Panc1 (cell line): ENCODE data around the gene GRIN2A. TPM values are rescaled to one million over a fixed set of nuclear protein-coding genes. Genes with fewer than 3 reads are reported as not detected.

Experiments
- ATAC-seq: fragments of 200-7000 bp; cut with Tn5 transposase; 2 replicates; pipeline ENCODE4 v1.9.1; 2020; ENCODE audit warnings: mild to moderate bottlenecking, moderate library complexity
- BruUV-seq: library from RNA; stranded (reverse); fragments of 400-500 nt; replicated peaks from 2 replicates; lab custom pipeline; 2021; lab: Mats Ljungman, UMichigan
- CTCF ChIA-PET: fragments of 300-600 bp; sonication (Branson Sonifier 250); formaldehyde crosslinking; loops from one replicate; lab custom pipeline; 2022; ENCODE audit warnings: antibody characterized with exemption; lab: Charles Lee
- POLR2A ChIA-PET: fragments of 300-600 bp; sonication (Branson Sonifier 250); formaldehyde crosslinking; loops from one replicate; lab custom pipeline; 2022; ENCODE audit warnings: antibody characterized with exemption; lab: Charles Lee
- DNase-seq: peaks from one replicate; pipeline ENCODE4 v3.0.0-alpha.2; 2010; ENCODE audit warnings: low read depth, low spot score
- H3K27ac ChIP-seq: 2 replicates; pipeline ENCODE4 v1.5.1; 2011; ENCODE audit warnings: mild to moderate bottlenecking, low read length, inconsistent platforms
- H3K27me3 ChIP-seq: fragments of 200-500 bp; sonication (Bioruptor generic); 2 replicates; pipeline ENCODE4 v1.6.0; 2014; ENCODE audit warnings: low read length, inconsistent platforms; ENCODE audit not compliant: control insufficient read depth, insufficient read depth
- H3K36me3 ChIP-seq: fragments of 200-500 bp; sonication (Bioruptor generic); 2 replicates; pipeline ENCODE4 v1.5.1; 2014; ENCODE audit warnings: inconsistent platforms, mild to moderate bottlenecking, low read length, moderate library complexity; ENCODE audit not compliant: control insufficient read depth, insufficient read depth
- H3K4me1 ChIP-seq: 2 replicates; pipeline ENCODE4 v1.5.1; 2011; ENCODE audit warnings: inconsistent platforms, mild to moderate bottlenecking, low read length, moderate library complexity; ENCODE audit not compliant: control insufficient read depth, insufficient read depth
- H3K4me3 ChIP-seq, 2 experiments: 2 replicates each; pipeline ENCODE4 v1.5.1; 2011 to 2012; ENCODE audit warnings: low read depth in 2 of 2, low read length in 2 of 2, mild to moderate bottlenecking in 2 of 2, inconsistent platforms in 1 of 2, moderate library complexity in 1 of 2
- H3K9me3 ChIP-seq: fragments of 200-500 bp; sonication (Bioruptor generic); 2 replicates; pipeline ENCODE4 v1.5.1; 2014; ENCODE audit warnings: low read depth, mild to moderate bottlenecking, inconsistent platforms, low read length, moderate library complexity; ENCODE audit not compliant: control insufficient read depth, insufficient read depth
- CTCF ChIP-seq: fragments of 450-650 bp; IDR thresholded peaks from 2 replicates; pipeline ENCODE4 v1.5.1; 2017; ENCODE audit warnings: mild to moderate bottlenecking
- POLR2AphosphoS5 ChIP-seq: IDR thresholded peaks from 2 replicates; pipeline ENCODE4 v1.6.1; 2012; ENCODE audit warnings: mild to moderate bottlenecking, low read depth, low read length, moderate library complexity
- SIN3A ChIP-seq: IDR thresholded peaks from 2 replicates; pipeline ENCODE4 v1.6.1; 2012; ENCODE audit warnings: low read depth, mild to moderate bottlenecking, low read length, moderate library complexity, borderline replicate concordance; ENCODE audit not compliant: insufficient read depth
- TCF7L2 ChIP-seq: IDR thresholded peaks from 2 replicates; pipeline ENCODE4 v1.6.1; 2011; ENCODE audit warnings: mild to moderate bottlenecking, low read depth, low read length, inconsistent platforms
- in situ Hi-C: cut with HindIII; loops from 2 replicates; pipeline ENCODE4 v1.10.0; 2016; ENCODE audit warnings: low sequenced_read_pairs, low pct_unique_long_range_greater_than_20kb
- intact Hi-C: fragments of 100-400 bp; cut with micrococcal nuclease; formaldehyde crosslinking; loops from one replicate; pipeline ENCODE4 v1.10.0; 2022; ENCODE audit not compliant: unreplicated experiment
- total RNA-seq: library from RNA; stranded (reverse); gene quantifications from one replicate; pipeline ENCODE4 v1.2.1, GENCODE V29; 2021; ENCODE audit not compliant: unreplicated experiment
- TF ChIP-seq, protein P1 (sequence below), 2 experiments: IDR thresholded peaks; 2 replicates each; pipeline ENCODE4 v1.6.1; 2011 to 2012; ENCODE audit warnings: low read depth in 2 of 2, control low read depth in 1 of 2, low read length in 1 of 2, mild to moderate bottlenecking in 1 of 2, moderate library complexity in 1 of 2; ENCODE audit not compliant: insufficient read depth in 1 of 2

The GRIN2A gene
- total RNA-seq, 1 experiment from 2014 or later: 12.3 TPM

DNA sequence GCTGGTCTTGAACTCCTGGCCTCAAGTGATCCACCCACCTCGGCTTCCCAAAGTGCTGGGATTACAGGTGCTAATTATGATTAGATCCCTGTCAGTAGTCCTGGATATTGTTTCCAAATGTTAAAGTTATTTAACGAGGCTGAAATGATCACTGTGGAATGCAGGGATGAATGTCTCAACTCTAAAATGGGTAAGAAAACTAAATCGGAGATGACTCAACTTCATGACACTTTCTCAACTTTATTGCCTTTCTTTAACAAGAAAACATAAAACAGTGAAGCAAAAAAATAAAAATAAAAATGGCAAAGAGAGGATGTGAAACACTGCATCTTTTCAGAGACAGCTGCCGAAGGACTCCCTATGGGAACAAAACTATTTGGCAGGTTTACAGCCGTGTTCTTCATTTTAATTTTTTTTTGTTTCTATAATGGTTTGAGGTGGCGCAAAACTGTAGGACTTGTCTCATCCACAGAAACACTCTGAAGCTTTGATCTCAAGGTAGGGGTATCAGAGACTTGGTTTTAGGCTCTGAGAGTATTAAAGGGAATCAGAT, 382.0 kb downstream of the GRIN2A start:
- in situ Hi-C loops: no loop called here

GRCh38 chr16:9798952-9799580, 383.2 kb downstream of the GRIN2A start:
- POLR2A ChIA-PET: no interaction called here
- H3K36me3 ChIP-seq: no peaks in the 10 kb centered on the region
- H3K4me3 ChIP-seq: no peak overlapping the region
- CTCF ChIA-PET: no interaction called here
- DNase-seq: no peak
- no peaks in the 10 kb centered on the region for H3K27me3 ChIP-seq
- H3K4me1 ChIP-seq: no peaks in the 10 kb centered on the region; the same call in 1 of the 2 replicates
- no peak for TF ChIP-seq SIN3A
- no peak for TF ChIP-seq POLR2AphosphoS5
- no TSS peak for BruUV-seq
- H3K9me3 ChIP-seq: no peaks in the 10 kb centered on the region
- in situ Hi-C loops: no loop called here
- ATAC-seq: no peak
- intact Hi-C loops: no loop called here
- H3K27ac ChIP-seq: no peak overlapping the region

More for the DNA sequence above, 382.0 kb downstream of the GRIN2A start:
- no peak for ATAC-seq
- intact Hi-C loops: no loop called here
- Histone ChIP-seq H3K4me1 (no peaks in the 10 kb centered on the region; the same call in 1 of the 2 replicates), H3K27ac (no peak overlapping the region), H3K27me3 (no peaks in the 10 kb centered on the region), H3K9me3 (no peaks in the 10 kb centered on the region), H3K36me3 (no peaks in the 10 kb centered on the region), H3K4me3 (no peak overlapping the region)
- CTCF ChIA-PET: no interaction called here
- POLR2A ChIA-PET: no interaction called here
- TF ChIP-seq SIN3A: no peak
- BruUV-seq: no TSS peak
- DNase-seq: no peak

- in situ Hi-C loops: no loop called here
- CTCF ChIA-PET: no interaction called here
These were observed 383.8 kb downstream of the GRIN2A start for GRCh38 chr16:9798474-9798873.

More at GRCh38 chr16:9798474-9798873, 383.8 kb downstream of the GRIN2A start:
- BruUV-seq: no TSS peak
- no peak for ATAC-seq
- H3K36me3 ChIP-seq: no peaks in the 10 kb centered on the region
- no peaks in the 10 kb centered on the region for H3K27me3 ChIP-seq
- no peak overlapping the region for H3K27ac ChIP-seq
- H3K9me3 ChIP-seq: no peaks in the 10 kb centered on the region
- DNase-seq: no peak
- POLR2A ChIA-PET: no interaction called here
- no peaks in the 10 kb centered on the region; the same call in 1 of the 2 replicates for H3K4me1 ChIP-seq
- TF ChIP-seq CTCF (no peak), POLR2AphosphoS5 (no peak), SIN3A (no peak), TCF7L2 (no peak)
- TF ChIP-seq, protein P1, sequence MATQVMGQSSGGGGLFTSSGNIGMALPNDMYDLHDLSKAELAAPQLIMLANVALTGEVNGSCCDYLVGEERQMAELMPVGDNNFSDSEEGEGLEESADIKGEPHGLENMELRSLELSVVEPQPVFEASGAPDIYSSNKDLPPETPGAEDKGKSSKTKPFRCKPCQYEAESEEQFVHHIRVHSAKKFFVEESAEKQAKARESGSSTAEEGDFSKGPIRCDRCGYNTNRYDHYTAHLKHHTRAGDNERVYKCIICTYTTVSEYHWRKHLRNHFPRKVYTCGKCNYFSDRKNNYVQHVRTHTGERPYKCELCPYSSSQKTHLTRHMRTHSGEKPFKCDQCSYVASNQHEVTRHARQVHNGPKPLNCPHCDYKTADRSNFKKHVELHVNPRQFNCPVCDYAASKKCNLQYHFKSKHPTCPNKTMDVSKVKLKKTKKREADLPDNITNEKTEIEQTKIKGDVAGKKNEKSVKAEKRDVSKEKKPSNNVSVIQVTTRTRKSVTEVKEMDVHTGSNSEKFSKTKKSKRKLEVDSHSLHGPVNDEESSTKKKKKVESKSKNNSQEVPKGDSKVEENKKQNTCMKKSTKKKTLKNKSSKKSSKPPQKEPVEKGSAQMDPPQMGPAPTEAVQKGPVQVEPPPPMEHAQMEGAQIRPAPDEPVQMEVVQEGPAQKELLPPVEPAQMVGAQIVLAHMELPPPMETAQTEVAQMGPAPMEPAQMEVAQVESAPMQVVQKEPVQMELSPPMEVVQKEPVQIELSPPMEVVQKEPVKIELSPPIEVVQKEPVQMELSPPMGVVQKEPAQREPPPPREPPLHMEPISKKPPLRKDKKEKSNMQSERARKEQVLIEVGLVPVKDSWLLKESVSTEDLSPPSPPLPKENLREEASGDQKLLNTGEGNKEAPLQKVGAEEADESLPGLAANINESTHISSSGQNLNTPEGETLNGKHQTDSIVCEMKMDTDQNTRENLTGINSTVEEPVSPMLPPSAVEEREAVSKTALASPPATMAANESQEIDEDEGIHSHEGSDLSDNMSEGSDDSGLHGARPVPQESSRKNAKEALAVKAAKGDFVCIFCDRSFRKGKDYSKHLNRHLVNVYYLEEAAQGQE (IDR thresholded peaks at IDR 0.05; ENCODE audit: insufficient read depth in 1 of 2, low read depth in 2 of 2, low read length in 1 of 2): no peak
- intact Hi-C loops: no loop called here
- H3K4me3 ChIP-seq: no peak overlapping the region
